HG03354 (cell line): ENCODE data around the gene TRIO.

Experiments used
- ATAC-seq: cut with Tn5 transposase; IDR thresholded peaks from one replicate; pipeline ENCODE4 v1.9.1; 2021; ENCODE audit warnings: mild to moderate bottlenecking; ENCODE audit not compliant: unreplicated experiment, poor library complexity, severe bottlenecking

The TRIO gene

DNA sequence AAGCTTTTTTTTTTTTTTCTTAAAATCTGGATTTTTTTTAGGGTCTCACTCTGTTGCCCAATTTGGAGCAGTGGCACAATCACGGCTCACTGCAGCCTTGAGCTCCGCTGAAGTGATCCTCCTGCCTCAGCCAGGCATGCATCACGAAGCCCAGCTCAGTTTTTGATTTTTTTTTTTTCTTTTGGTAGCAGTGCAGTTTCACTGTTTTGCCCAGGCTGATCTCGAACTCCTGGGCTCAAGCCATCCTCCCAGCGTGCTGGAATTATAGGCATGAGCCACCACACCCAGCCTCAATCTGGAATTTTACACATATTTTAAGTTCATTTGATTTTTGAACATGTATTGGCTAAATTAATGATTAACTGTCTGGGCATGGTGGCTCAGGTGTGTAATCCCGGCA, 36.3 kb downstream of the TRIO start:
- no peak for ATAC-seq

DNA sequence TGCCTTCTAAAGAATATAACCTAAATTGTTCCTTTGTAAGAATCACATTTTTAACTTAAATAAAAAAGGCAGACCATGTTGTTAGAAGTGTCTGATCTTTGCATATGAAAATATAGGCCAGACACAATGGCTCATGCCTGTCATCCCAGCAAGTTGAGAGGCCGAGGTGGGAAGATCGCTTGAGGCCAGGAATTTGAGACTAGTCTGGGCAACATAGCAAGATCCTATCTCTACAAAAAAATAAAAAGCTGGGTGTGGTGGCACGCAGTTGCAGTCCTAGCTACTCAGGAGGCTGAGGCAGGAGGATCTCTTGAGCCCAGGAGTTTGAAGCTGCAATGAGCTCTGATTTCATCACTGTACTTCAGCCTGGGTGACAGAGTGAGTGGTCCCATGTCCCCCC, 37.3 kb downstream of the TRIO start:
- no peak for ATAC-seq

DNA sequence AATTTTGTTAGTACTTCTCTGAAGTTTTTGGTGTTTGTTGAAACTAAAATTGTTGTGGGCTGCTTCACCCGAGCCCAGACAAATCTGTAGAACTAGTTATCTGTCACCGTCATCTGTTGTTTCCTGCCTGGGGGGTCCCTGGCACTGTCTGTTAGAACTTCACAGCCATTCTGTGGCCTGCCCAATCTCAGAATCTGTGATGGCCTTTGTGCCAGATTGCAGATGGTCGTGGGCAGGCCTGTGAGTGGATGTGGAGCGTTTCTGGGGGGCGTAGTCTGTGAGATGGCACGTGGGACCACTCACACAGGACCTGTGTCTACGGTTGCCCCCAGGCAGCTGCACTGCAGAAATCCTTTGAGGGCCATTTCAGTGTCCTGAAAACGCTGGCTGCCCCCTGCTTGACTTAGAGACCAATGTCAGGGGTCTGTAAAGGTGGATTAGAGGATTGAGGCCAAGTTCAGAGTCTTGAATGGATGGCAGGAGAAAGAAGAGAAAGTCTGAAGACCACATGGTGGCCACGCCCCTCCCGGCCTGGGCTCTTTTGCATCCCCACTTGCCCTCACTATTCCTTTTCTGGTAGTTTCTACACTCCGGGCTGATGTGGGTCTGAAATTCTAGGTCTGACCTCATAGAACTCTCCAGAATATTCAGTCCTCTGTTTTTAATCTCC, 38.3 kb downstream of the TRIO start:
- no peak for ATAC-seq

DNA sequence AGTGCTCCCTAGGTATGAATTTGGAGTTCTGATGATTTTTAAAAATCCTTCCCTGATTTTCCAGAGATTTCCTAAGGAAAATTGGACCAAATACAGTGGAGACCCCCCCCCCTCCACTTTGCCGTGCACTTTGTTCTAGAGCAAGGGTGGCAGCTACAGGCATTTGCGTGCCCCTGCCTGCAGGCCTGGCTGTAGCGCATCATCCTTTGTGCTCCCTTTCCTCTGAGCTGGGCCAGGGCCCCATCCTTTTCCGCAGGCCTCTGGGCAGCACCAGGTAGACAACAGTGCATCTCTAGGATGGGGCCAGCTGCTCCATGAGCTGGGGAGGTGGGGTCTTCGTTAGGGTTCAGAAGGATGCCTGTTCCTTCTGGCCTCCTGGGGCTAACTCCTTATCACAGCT, 39.6 kb downstream of the TRIO start:
- no peak for ATAC-seq

DNA sequence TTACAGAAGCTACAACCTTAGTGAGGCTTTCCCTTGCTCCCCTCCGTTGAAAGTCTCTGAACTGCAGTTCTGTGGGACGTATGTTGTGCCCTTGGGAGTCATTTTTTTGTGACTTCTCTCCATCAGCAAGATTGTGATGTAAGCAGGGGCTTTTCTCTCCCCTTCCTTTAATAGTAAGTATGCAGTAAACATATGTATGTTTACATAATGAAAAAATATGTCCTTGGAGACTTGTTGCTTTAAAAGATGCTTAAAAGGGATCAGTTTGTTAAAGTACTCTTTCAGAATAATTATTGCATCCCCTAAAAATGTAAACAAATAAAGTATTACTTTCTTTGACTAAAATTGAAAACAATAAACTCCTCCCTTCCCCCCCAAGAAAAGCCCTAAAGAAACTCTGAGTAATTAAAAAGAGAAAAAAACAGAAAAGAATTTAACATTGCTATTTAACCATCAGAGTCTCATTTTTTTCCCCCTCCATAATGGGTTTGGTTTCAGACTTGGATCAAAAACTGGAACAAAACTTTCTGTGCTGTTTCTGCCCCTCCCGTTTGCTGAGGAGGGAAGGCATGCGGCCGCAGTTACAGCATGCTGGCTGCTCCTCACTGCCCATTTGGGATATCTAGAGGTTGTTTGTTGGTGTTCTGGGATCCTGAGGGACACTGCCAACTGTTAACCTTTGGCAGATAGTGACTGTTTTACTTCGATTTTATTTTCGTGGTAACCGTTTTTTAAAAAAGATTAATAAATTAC, 40.2 kb downstream of the TRIO start:
- ATAC-seq = no peak

DNA sequence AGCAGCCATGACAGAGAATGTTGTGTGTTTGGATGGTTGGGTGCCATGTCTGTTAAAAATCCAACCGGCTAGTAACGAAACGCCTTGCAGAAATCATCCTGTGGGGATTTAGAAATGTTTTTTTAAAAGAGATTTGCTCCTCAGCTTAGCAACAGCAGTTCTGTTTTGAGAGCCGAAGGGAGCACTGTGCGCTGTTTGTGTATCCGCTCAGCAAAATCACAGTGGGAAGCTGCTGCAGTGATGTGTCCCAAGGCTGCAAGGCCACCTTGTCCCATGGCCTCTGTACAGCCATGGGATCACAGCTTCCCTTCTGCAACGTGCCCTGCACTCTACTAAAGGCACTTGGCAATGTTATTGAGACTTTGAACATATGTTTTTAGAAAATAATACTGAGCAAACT, 40.9 kb downstream of the TRIO start:
- no peak for ATAC-seq

DNA sequence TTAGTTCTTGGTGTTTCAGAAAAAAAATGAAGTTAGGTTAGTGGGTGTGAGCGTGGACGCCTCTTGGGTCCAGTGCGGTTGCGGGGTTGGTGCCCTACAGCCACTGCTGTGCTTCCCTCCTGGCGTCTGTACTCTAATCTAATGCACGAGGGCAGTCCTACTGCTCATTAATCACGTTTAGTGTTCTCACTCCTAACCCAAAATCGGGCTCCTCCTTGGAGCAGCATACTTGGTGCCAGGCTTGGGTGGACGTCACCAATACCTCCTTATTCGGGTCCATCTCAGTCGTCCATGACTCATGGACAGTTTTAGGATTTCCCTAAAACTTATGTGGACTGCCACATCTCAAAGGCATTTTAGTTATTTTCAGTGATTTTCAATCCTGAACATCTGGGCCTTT, 41.6 kb downstream of the TRIO start:
- no peak for ATAC-seq

DNA sequence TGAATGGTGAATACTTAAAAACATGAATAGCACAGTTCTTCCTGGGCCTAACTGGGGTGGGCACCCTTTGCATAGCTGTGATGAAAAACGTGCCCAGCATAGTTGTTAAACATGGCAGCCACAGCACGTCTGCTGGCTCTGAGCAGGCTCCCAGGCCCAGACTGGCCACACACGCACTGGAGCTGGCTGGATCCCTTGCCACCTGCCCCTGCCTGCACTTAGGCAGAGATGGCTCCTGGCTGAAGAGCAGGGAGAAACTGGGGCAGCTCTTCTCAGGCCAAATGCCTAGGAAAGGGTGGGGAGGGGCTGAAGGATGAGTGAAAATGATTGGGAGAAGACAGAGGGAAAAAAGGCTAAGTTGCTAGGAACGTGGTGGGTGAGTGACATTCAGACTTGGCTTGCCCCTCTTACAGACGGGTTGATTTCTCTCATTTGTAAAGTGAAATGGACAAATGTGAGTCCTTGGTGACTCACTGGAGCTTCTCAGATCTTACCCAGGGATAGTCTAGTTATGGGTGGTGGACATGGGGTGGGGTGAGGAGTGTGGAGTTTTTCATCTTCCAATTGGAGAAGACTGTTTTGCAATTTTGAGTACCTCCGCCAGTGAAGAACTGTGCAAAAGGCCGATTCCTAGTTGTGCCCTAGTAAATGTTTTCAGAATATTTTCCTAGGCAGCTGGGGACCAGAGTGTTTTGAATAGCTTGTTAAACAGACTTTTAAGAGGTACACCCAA, 42.4 kb downstream of the TRIO start:
- ATAC-seq = no peak

DNA sequence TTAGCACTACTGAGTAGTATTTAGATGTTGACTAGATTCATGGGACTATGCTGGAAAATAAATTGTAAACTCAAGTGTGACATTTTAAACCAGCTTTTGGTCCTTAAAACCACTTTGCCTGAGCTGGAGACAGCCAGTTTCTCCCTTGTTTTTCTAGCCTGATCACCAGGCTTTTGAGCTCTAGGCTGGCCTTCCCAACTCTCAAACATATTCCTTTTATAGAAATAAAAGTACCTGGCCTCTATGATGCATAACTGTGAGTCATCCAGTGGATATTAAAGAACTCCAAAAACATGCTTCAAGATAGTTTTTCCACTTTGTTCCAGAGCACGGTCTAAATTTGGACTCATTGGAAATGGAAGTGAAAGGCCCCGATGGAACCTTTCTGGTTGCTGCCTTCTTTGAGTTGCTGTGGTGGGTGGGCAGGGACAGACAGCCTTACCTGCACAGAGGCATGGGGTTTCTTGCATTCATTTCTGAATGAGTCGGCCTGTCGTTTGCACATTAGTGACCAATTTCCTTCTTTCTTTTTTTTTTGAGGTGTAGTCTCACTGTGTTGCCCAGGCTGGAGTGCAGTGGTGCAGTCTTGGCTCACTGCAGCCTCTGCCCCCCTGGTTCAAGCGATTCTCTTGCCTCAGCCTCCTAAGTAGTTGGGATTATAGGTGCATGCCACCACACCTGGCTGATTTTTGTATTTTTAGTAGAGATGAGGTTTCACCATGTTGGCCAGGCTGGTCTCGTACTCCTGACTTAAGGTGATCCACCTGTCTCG, 43.1 kb downstream of the TRIO start:
- ATAC-seq = no peak

DNA sequence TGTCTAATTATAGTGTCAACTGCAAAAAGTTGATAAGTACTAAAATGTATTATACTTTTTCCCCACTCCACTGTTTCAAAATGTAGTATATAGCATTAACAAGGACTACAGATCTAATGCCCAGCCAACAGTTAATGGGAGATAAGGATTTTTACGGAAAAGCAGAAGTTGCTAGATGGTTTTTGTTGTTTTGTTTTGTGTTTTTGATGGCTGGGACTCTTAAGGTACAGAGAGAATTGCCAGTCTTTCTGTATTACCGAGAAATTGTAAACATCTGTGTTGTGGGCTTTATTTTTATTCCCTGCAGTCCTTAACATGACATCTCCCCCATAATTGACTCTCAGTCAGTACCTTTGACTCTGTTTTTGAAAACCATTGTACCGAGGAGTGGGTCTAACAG, 44.0 kb downstream of the TRIO start:
- no peak for ATAC-seq

DNA sequence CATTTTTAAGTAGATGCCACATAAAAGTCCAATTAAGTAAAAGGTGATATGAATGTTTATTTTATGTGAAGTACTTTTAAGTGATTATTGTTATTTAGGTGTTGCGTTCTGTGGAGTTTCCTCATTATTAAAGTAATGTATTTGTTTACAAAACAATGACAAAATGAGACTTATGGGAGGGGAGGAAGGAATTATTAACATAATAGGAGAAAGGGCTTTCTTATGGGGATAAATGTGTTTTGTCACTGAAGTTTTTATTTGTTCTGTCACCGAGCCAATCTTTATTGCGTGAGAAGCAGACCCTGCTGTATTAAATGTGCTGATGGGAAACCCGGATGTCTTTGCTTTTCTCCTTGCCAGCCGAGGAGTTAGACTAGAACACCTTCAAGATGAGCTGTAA, 44.5 kb downstream of the TRIO start:
- ATAC-seq = no peak

DNA sequence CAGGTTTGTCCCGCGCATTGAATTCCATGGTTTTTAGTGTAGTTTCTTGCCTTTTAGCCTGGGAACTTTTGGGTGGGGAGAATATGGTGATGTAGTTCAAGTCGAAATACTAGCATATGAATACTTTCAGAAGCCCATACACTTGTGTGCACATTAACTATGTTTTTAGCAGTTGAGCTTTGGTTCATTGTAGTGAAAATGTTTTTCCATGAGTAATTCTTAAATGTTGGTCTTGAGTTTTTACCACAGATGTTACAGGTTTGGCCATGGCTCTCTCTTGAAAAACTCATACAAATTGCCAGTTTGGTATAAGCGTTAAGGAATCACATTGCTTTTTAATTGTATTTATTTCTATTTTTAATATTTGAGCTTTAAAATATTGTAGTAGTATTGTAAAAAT, 45.6 kb downstream of the TRIO start:
- no peak for ATAC-seq

DNA sequence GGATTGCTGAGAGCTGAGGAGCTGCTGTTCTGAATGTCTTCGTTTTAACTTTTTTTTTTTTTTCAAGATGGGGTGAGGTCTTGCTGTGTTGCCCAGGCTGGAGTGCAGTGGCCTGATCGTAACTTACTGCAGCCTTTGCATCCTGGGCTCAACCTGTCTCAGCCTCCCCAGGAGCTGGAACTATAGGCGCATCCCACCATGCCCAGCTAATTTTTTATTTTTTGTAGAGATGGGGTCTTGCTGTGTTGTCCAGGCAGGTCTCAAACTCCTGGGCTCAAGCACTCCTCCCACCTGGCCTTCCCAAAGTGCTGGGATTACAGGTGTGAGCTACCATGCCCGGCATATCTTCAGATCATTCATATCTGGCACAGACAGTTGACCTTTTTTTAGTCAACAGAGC, 46.5 kb downstream of the TRIO start:
- ATAC-seq = no peak

DNA sequence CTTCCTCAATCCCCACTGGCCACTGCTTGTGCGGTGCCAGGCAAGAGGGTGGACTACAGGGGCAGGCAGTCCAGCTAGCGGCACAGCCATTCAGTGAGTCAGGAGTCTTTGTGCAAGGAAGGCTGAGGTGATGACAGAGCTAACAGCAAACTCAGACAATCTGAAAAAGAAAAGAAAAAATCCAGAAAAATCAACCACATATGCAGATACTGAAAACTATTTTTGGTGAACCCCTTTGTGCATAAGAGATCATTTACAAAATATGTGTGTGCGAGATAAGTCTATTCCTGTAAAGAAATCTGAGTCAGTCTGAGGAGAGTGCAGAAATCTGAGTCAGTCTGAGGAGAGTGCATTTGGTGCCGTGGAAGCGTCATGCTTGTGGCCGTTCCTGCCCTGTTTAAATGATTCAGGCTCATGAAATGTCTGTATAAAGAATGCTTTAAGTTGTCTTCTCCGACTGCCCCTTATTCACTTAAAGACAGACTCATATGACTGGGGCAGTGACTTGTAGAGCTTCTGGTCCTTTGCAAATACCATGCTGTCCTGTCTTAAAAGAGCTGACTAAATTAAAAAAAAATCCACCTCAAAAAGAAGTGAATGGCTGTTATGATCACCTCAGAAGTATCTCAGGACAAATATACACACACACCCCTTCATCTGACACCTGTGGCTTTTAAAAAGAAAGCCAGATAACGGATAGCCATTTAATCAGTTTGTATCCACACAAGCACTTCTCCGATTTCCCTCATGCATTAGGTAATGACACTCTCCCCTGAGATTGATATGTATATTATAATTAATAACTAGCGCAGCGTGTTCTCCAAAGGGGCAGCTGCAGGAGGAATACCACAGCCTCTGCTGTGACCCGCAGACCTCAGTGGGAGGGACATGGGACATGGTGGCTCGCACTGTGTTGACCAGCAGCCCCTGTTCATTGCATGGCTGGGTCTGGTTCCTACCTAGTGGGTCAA, 47.3 kb downstream of the TRIO start:
- no peak for ATAC-seq

DNA sequence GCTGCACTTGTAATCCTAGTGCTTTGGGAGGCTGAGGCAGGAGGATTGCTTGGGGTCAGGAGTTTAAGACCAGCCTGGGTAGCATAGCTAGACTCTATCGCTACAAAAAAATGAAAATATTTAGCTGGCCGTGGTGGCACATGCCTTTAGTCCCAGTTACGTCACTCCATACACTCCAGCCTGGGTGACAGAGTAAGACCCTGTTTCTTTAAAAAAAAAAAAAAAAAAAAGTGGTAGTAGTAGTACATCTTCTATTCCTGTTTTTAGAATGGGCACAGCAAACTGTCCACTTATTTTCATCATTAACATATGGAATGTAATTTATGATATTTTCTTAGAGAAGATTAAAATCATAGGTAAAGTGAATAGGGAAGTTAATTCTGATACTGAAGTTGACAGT, 48.2 kb downstream of the TRIO start:
- no peak for ATAC-seq

DNA sequence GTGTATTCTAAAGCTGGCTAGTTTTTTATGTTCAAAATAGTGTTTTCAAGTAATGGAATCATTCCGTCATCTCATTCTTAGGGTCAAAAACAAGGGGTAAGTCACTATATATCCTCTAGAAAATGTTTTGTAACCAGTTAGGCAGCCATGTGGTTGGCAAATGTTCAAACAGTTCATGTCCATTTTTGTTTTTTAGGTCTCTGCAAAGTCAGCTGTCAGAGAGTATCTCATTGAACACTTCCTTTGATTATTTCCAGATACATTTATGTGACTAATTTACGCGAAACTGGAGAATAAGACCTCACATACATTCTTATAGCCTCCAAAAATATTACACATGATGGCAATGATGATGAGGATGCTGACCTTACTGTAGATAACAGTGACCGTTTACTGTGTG, 50.4 kb downstream of the TRIO start:
- ATAC-seq = no peak

DNA sequence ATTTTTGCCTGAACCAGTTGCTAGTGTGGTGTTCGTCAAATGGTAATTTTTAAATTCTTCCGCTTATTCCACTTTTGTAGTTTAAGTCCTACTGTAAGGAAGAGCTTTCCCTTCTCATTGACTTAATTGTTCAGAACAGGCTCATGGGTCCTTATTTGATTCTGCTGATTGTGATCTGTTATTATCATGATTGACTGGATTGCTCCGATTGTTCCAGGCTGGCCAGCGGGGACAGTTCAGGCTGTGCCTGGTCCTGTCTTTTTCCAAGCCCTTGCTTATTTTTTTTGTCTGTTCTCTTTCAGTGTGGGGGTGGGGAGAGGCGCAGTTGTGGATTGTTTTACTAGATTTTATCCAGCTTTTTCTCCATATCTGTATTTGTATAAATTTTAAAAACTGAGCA, 52.4 kb downstream of the TRIO start:
- ATAC-seq = no peak

DNA sequence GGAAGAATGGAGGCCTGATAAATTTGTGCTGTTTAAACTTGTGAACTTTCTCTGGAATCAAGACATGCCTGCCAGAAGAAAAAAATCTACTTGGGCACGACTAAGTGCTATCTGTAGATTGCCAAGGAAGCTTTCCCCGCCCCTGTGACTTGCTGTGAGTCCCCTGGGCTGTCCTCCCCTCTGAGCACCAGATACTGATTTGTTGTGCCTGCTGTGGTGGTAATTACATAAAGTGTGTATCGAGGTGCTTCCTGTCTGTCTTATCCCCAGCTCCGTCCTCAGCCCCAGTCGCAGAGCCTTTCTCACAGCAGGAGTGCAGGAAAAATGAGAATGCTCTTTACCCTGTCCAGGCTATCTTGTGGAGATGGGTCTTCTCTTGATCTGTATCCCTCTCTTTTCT, 53.9 kb downstream of the TRIO start:
- ATAC-seq = no peak

DNA sequence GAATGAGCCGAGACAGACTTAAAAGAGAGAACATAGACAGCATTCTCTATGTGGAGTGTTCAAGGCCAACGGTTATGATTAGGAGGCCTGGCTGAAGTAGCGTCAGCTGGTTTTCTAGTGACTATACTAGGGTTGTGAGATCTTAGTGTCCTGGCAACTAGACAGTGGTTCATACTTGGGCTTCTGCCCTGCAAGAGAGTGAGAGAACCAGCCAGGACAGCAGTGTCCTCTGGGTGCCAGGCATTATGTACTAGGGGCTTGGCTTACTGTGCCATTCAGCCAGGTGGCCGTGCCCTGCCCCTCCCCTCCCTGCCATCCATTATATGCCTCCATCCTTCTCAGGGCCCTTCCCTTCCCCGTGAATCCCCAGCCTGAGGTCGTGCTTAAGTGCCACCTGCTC, 56.8 kb downstream of the TRIO start:
- no peak for ATAC-seq
